HG03039 (cell line): Measurements from ENCODE around the gene WWOX.

Source experiments
- ATAC-seq: cut with Tn5 transposase; IDR thresholded peaks from one replicate; pipeline ENCODE4 v1.9.1; 2021; ENCODE audit warnings: mild to moderate bottlenecking, moderate library complexity; ENCODE audit not compliant: unreplicated experiment

The WWOX gene

GRCh38 chr16:78102865-78103264, 3.4 kb downstream of the WWOX start:
- no peak for ATAC-seq

GRCh38 chr16:78105517-78105916, 6.1 kb downstream of the WWOX start:
- no peak for ATAC-seq

- ATAC-seq, result no peak
These were observed 7.2 kb downstream of the WWOX start for GRCh38 chr16:78106686-78107085.

GRCh38 chr16:78108451-78108850, 9.0 kb downstream of the WWOX start:
- no peak for ATAC-seq

GRCh38 chr16:78113258-78113657, 13.8 kb downstream of the WWOX start:
- ATAC-seq, result no peak

- ATAC-seq, result no peak
These were observed 16.2 kb downstream of the WWOX start for GRCh38 chr16:78115659-78116058.

GRCh38 chr16:78116946-78117345, 17.5 kb downstream of the WWOX start:
- no peak for ATAC-seq

- no peak for ATAC-seq
These were observed 17.9 kb downstream of the WWOX start for GRCh38 chr16:78117391-78117790.

GRCh38 chr16:78118469-78119025, 19.1 kb downstream of the WWOX start:
- ATAC-seq, result no peak

- no peak for ATAC-seq
These were observed 23.4 kb downstream of the WWOX start for GRCh38 chr16:78122774-78123315.

- no peak for ATAC-seq
These were observed 25.8 kb downstream of the WWOX start for GRCh38 chr16:78125112-78125844.

- ATAC-seq, result no peak
These were observed 27.2 kb downstream of the WWOX start for GRCh38 chr16:78126662-78127061.

GRCh38 chr16:78127130-78127529, 27.7 kb downstream of the WWOX start:
- ATAC-seq, result no peak

GRCh38 chr16:78128913-78129312, 29.5 kb downstream of the WWOX start:
- ATAC-seq, result no peak

- ATAC-seq, result no peak
These were observed 29.9 kb downstream of the WWOX start for GRCh38 chr16:78129349-78129748.

GRCh38 chr16:78130083-78130608, 30.7 kb downstream of the WWOX start:
- ATAC-seq, result no peak

- no peak for ATAC-seq
These were observed 31.5 kb downstream of the WWOX start for GRCh38 chr16:78130950-78131349.

- no peak for ATAC-seq
These were observed 34.5 kb downstream of the WWOX start for GRCh38 chr16:78133919-78134318.

GRCh38 chr16:78134944-78135619, 35.6 kb downstream of the WWOX start:
- ATAC-seq, result no peak

- no peak for ATAC-seq
These were observed 37.7 kb downstream of the WWOX start for GRCh38 chr16:78137179-78137578.

GRCh38 chr16:78137782-78138616, 38.5 kb downstream of the WWOX start:
- ATAC-seq, result no peak
